Fibroblast of skin of right biceps (primary cell): ENCODE measurements around the gene DEGS1.

Source experiments
- DNase-seq: peaks from one replicate; pipeline ENCODE4 v3.0.0-alpha.2; 2013

Gene DEGS1

DNA sequence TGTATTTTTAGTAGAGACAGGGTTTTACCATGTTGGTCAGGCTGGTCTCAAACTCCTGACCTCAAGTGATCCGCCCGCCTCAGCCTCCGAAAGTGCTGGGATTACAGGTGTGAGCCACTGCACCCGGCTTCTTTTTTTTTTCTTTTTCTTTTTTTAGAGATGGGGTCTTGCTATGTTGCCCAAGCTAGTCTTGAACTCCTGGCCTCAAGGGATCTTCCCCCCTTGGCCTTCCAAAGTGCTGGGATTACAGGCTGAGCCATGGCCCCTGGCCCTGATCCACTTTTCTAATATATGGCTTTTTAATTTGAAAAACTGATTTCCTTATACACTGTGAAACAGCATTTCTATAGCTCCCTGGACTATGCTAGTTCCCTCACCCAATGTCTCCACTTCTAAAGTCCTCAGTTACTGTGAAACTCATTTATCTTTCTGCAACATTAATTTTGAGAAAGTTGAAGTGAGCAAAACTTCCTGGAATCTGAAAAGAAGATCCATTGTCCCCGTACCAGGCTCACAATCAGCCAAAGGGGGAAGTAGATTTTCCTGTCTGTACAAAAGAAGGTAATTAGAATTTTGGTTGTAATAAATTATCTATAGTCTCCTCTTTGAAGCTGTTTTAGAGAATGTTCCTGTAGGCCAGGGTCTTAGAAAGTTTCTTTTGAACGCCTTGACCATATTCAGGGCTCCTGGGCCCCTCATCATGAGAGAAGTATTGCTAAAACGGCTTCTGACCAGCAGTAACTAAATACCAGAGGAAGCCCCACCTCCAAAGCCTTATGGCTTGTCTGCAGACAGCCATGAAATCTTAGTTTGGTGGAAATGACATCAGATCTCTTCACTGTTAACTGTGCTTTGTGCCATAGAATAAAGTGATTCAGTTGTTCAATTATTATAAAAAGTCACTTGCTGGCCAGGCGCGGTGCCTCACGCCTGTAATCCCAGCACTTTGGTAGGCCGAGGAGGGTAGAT lies 34.9 kb downstream of the DEGS1 start:
- DNase-seq, result no peak

DNA sequence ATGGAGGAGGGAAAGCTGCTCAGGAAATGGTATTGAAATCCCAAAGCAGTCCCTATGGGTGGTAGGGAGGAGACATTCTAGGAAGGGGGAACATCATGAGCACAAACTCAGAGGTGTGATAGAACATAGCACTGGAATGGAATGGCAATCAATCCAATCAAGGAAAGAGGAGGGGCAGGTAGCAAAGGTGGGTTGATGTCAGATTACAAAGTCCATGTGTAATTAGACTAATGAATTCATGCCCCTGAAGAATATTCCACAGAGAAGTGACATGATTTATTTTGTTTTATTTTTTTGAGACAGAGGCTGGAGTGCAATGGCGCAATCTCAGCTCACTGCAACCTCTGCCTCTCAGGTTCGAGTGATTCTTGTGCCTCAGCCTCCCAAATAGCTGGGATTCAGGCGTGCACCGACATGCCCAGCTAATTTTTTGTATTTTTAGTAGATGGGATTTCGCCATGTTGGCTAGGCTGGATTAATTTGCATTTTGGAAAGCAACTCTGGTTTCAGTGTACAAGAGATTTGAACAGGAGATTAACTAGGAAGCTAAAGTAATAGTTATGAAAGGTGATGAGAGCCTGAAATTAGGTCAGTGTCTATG lies 36.1 kb downstream of the DEGS1 start:
- DNase-seq, result no peak

- DNase-seq, result no peak
Measured at GRCh38 chr1:224219612-224220059, 36.6 kb downstream of the DEGS1 start.

DNA sequence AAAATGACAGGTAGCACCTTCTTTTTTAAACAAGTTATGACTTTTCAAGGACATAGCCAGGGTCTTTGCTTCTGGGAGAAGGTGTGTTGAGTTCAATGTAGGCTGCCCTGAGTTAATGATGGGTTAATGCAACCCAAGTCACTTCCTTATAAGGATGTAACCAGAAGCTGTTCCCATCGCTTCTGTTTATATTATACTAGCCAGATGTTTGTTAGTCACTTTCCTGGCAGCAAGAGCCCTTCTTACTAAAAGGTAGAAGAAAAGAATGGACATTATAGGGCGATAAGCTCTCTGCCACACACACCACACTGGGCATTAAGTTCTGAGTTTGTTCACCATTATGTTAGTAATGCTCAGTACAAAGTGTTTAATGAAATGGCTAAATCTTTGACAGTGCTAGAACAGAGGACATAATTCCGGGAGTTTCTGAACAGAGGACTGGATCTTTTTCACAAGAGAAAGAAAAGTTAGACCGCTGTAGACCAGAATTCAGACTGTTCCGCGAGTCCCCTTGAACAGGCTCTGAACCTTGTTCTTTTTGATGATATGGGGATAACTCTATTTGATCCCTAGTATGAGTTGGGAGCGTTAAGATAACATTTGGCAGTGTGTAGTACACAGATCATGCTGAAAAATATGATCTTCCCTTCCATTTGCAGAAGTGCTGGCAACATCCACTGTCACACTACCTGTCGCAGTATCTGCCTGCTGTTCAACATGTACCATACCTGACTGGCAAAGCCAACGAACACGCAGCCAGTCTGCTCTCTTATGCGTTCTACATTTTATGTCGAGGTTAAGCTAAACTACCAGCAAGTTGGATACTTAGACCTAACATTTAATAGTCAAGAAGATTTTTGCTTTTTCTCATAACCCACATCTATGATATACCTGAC lies 41.0 kb downstream of the DEGS1 start:
- peak; percentile 69 for DNase-seq

DNA sequence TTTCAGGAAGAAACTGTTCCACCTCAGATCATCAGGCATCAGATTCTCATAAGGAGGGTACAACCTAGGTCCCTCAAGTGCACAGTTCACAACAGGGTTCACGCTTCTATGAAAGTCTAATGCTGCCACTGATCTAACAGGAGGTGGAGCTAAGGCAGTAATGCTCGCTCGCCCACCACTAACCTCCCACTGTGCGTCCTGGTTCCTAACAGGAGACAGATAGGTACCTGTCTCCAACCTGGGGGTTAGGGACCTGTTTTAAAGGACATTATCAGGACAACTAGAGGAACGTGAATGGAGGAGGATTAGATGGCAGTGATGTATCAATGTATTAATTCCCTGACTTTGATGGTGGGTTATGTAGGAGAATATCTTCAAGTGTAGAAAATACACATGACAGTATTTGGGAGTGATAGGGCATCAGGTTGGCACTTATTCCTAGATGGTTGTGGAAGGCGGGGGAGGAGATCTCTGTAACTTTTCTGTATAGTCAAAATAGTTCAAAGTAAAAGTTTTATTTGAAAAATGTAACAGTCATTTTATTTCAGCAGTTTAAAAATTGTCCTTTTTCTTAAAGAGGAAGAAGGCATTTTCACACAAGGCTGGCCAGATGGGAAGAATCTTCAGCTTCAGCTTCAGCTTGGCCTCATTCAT lies 43.9 kb downstream of the DEGS1 start:
- DNase-seq, result no peak

DNA sequence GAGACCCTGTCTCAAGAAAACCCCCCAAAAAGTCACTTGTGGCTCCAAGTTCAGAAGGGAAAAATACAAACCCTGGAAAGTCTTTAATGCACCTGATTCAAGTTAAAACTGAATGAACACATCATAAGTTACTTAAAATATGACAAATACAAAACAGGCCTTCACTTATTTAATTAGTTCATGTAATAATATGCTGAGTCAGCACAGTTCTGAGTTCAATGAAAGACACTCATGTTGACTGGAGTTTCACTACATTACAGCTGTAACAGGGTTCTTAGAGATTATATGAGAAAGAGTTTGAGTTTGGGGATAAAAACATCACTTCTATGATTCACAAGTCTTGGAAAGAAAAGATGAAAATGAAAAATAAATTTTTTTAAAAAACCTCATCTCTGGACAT lies 51.0 kb downstream of the DEGS1 start:
- no peak for DNase-seq

DNA sequence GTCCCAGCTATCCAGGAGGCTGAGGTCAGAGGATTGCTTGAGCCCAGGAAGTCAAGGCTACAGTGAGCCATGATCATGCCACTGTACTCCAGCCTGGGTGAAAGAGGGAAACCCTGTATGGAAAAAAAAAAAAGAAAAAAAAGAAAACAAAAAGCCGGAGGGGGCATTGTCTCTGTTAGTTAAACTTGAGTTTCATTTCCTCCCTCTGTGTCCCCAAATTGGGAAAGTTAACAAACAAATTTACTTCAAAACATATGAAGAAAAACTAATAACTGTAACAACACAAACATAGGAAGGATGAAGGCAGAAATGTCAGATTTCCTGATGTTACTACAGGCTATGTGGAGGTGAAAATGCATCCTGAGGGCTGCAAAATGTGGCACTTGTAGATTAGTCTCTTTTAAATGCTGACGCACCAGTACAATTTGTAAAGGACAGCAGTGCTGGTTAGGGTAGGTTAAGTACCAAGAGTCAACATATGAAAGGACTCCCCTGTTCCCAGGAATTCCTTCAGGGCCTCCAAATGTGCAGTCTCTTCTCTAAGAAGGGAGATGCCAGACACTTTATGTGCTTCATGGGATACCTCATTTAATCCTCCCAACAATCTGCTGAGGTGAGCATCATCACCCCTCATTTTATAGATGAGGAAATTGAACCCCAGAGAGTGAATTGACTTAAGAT lies 52.9 kb downstream of the DEGS1 start:
- DNase-seq, result no peak

GRCh38 chr1:224237119-224237881 lies 54.3 kb downstream of the DEGS1 start:
- DNase-seq, result no peak

DNA sequence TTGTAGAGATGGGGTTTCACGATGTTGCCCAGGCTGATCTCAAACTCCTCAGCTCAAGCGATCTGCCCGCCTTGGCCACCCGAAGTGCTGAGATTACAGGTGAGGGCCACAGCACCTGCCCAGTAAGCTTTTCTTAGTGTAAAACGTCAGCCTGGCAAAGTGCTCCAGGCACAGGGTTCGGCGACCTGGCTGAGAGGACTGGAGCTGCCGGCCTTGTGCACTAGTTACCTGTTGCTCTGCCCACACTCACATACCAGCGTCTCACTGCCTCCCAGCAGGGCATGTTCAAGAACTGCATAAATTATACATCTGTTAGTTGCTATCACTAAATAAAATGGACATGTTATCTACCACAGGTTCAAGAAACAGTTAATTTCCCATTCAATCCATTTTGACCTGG lies 55.2 kb downstream of the DEGS1 start:
- no peak for DNase-seq

DNA sequence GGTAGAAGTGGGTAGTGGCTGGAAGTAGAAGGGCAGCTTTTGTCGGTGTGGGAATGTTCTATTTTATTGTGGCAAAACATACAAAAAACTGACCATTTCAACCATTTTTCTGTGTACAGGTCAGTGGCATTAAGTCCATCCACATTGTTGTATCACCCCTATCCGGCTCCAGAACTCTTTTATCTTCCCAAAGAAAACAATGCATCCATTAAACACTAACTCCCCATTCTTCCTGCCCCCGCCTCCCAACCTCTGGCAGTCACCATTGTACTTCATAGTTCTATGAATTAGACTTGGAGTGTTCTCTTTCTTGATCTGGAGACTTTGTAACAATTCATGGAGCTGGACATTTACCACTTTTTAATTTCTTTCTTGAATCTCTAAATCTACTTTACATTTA lies 55.7 kb downstream of the DEGS1 start:
- DNase-seq, result no peak
